Lung (tissue), 12 donors: ENCODE measurements around the gene MSMP. TPM values are rescaled to one million over a fixed set of nuclear protein-coding genes. Genes with fewer than 3 reads are reported as not detected.
A peak's percentile ranks its signal among the peaks of the same experiment; 100 is the strongest.

Experiments
- ATAC-seq: fragments of 200-7000 bp; cut with Tn5 transposase; one replicate; pipeline ENCODE4 v1.9.1; 2020; ENCODE audit warnings: moderate number of reproducible peaks; ENCODE audit not compliant: insufficient read depth, low FRiP score
- DNase-seq, 3 donors: peaks; one replicate each; pipeline ENCODE4 v3.0.0-alpha.2; 2013 to 2017
- H3K27ac ChIP-seq, 2 donors: one replicate each; pipeline ENCODE4 v1.5.1; 2013; ENCODE audit warnings: mild to moderate bottlenecking in 2 of 2, moderate library complexity in 2 of 2, control low read depth in 1 of 2, inconsistent platforms in 1 of 2, low read depth in 1 of 2, low read length in 1 of 2
- H3K27me3 ChIP-seq, 3 donors: one replicate each; pipeline ENCODE4 v1.5.1; 2013; ENCODE audit warnings: low read length in 2 of 3; ENCODE audit not compliant: control insufficient read depth in 3 of 3, insufficient read depth in 3 of 3
- H3K36me3 ChIP-seq, 4 donors: one replicate each; pipeline ENCODE4 v1.5.1; 2013; ENCODE audit warnings: low read length in 4 of 4, mild to moderate bottlenecking in 1 of 4, moderate library complexity in 1 of 4; ENCODE audit not compliant: control insufficient read depth in 4 of 4, insufficient read depth in 4 of 4
- H3K4me1 ChIP-seq, 5 donors: one replicate each; pipeline ENCODE4 v1.5.1; 2013; ENCODE audit warnings: low read length in 5 of 5, mild to moderate bottlenecking in 2 of 5, moderate library complexity in 1 of 5; ENCODE audit not compliant: control insufficient read depth in 5 of 5, insufficient read depth in 5 of 5
- H3K4me3 ChIP-seq: one replicate; pipeline ENCODE4 v1.5.1; 2013; ENCODE audit warnings: mild to moderate bottlenecking, control low read depth, moderate library complexity
- H3K9ac ChIP-seq, 2 donors: one replicate each; pipeline ENCODE4 v1.5.1; 2013; ENCODE audit warnings: low read length in 2 of 2, control low read depth in 1 of 2; ENCODE audit not compliant: insufficient read depth in 1 of 2
- H3K9me3 ChIP-seq, 4 donors: one replicate each; pipeline ENCODE4 v1.5.1; 2013; ENCODE audit warnings: low read length in 3 of 4, mild to moderate bottlenecking in 1 of 4, moderate library complexity in 1 of 4; ENCODE audit not compliant: control insufficient read depth in 4 of 4, insufficient read depth in 3 of 4
- CTCF ChIP-seq: IDR thresholded peaks from 2 replicates; pipeline ENCODE4 v1.5.1; 2012; ENCODE audit warnings: mild to moderate bottlenecking; ENCODE audit errors: control extremely low read depth, extremely low read depth
- WGBS, 2 donors: extraction: QIAGEN DNeasy Blood & Tissue Kit; methylation state at CpG; one replicate each; pipeline ENCODE4 v1.1.7; 2013; 5-methylcytosine and 5-hydroxymethylcytosine counted together
- polyA plus RNA-seq, 2 donors: library from polyadenylated mRNA; stranded (reverse); fragments of 200-250 nt; gene quantifications; one replicate each; pipeline ENCODE4 v1.2.1, GENCODE V29; 2013
- total RNA-seq, 2 donors: library from RNA; depleted of rRNA in 1 of 2; stranded (reverse); fragments of >200 nt in 1 of 2; gene quantifications; one replicate each; pipeline ENCODE4 v1.2.1, GENCODE V29; 2014 to 2021
- donor health status: control.
- donor health status: control.
- donor health status: Bipolar disorder and iron deficiency.
- donor health status: healthy.
- donor health status: DM: yes; HTN: yes; CAD: no.

MSMP gene
- total and polyA plus RNA-seq, 4 donors: 0.62 to 1.6 (median 1.2) TPM; not detected in 1

- Histone ChIP-seq H3K27ac (peak overlapping the region; percentile 87 to 89), H3K4me3 (no peak overlapping the region), H3K27me3 (no peaks in the 10 kb centered on the region), H3K9me3 (no peaks in the 10 kb centered on the region), H3K4me1 (peaks cover 10 to 59% (median 26%) of the 10 kb centered on the region in 5 donors), H3K36me3 (peaks cover 17 to 33% (median 26%) of the 10 kb centered on the region in 4 donors), H3K9ac (peak overlapping the region; percentile 50 to 73)
- no peak for ATAC-seq
- 1 to 5% methylated on average over 10 of the region's 10 CpGs for WGBS, 2 donors
- peak; percentile 89 to 95 (median 94) for DNase-seq
- TF ChIP-seq CTCF: no peak
Observed at GRCh38 chr9:35728041-35728971, 25.8 kb downstream of the MSMP start.

- Histone ChIP-seq H3K27ac (peak overlapping the region; percentile 60 to 89), H3K36me3 (peaks cover 19 to 38% (median 30%) of the 10 kb centered on the region in 4 donors), H3K4me1 (peaks cover 10 to 52% (median 25%) of the 10 kb centered on the region in 5 donors), H3K9me3 (no peaks in the 10 kb centered on the region), H3K27me3 (no peaks in the 10 kb centered on the region), H3K9ac (peak overlapping the region; percentile 50 to 63), H3K4me3 (no peak overlapping the region)
- DNase-seq (peak in 1 of 3 donors; percentile 27), ATAC-seq (no peak)
- 11 to 20% methylated on average over 5 of the region's 5 CpGs for WGBS, 2 donors
- no peak for TF ChIP-seq CTCF
Observed at GRCh38 chr9:35727676-35728040, 26.4 kb downstream of the MSMP start.

DNA sequence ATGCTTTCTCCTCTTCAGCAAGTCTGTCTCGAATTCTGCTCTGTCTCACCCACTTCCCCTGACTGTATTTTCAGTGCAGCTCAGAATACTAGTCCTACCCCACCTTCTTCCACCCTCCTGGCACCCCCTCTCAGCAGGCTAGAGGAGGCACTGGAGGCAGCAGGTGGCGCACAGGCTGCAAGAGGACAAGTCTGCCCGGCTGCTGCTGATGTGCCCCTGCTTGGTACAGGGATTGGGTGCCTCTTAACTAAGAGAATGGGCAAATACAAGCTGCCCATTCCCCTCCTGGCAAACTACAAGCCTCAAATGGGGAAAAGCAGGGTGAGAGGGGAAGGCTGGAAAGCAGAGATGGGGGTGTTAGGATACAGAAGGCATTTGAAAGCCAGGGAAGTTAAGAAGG lies 27.1 kb downstream of the MSMP start:
- 18 to 29% methylated on average over 3 of the region's 3 CpGs for WGBS, 2 donors
- H3K9me3 ChIP-seq: no peaks in the 10 kb centered on the region
- H3K27ac ChIP-seq: peak overlapping the region; percentile 60 to 89
- H3K27me3 ChIP-seq: no peaks in the 10 kb centered on the region
- H3K36me3 ChIP-seq: peaks cover 27 to 44% (median 37%) of the 10 kb centered on the region in 4 donors
- peak overlapping the region in 1 of 2 donors; percentile 63 for H3K9ac ChIP-seq
- ATAC-seq (no peak), DNase-seq (peak; percentile 8 to 32 (median 19))
- peaks cover 10 to 52% (median 25%) of the 10 kb centered on the region in 5 donors for H3K4me1 ChIP-seq
- H3K4me3 ChIP-seq: no peak overlapping the region
- no peak for TF ChIP-seq CTCF
